BE2C (cell line): ENCODE data around the gene VTI1A.
"Not testable (repeated sequence)": the region's sequence is repeated elsewhere in the genome, so short reads cannot be mapped to it uniquely, and the experiment has no call there.

Experiments used
- DNase-seq: peaks from one replicate; pipeline ENCODE4 v3.0.0-alpha.2; 2020
- H3K27me3 ChIP-seq: fragments of 250-450 bp; sonication (Bioruptor Pico); 2 replicates; pipeline ENCODE4 v1.5.1; 2020; ENCODE audit warnings: mild to moderate bottlenecking
- H3K36me3 ChIP-seq: fragments of 250-450 bp; sonication (Bioruptor Pico); 2 replicates; pipeline ENCODE4 v1.5.1; 2020; ENCODE audit warnings: mild to moderate bottlenecking
- H3K4me1 ChIP-seq: fragments of 250-450 bp; sonication (Bioruptor Pico); 2 replicates; pipeline ENCODE4 v1.5.1; 2020
- H3K4me3 ChIP-seq: 2 replicates; pipeline ENCODE4 v1.5.1; 2011; ENCODE audit warnings: low read depth, low read length
- H3K9me3 ChIP-seq: fragments of 250-450 bp; sonication (Bioruptor Pico); 2 replicates; pipeline ENCODE4 v1.5.1; 2020
- CTCF ChIP-seq: IDR thresholded peaks from 2 replicates; pipeline ENCODE4 v1.5.1; 2012; ENCODE audit warnings: mild to moderate bottlenecking, low read depth, low read length

The VTI1A gene

GRCh38 chr10:112852306-112852705 lies 405.3 kb downstream of the VTI1A start:
- H3K9me3 ChIP-seq: no peaks in the 10 kb centered on the region
- H3K27me3 ChIP-seq: no peaks in the 10 kb centered on the region
- no peaks in the 10 kb centered on the region for H3K36me3 ChIP-seq
- H3K4me1 ChIP-seq: no peaks in the 10 kb centered on the region
- TF ChIP-seq CTCF: no peak
- H3K4me3 ChIP-seq: no peak overlapping the region
- no peak for DNase-seq

- no peak for DNase-seq
- H3K9me3 ChIP-seq: no peaks in the 10 kb centered on the region
- H3K4me3 ChIP-seq: no peak overlapping the region
- TF ChIP-seq CTCF: no peak
- H3K36me3 ChIP-seq: no peaks in the 10 kb centered on the region
- H3K4me1 ChIP-seq: no peaks in the 10 kb centered on the region
- no peaks in the 10 kb centered on the region for H3K27me3 ChIP-seq
Observed at GRCh38 chr10:112855134-112855533, 408.1 kb downstream of the VTI1A start.

- Histone ChIP-seq H3K27me3 (no peaks in the 10 kb centered on the region), H3K9me3 (no peaks in the 10 kb centered on the region), H3K4me1 (no peaks in the 10 kb centered on the region), H3K36me3 (no peaks in the 10 kb centered on the region), H3K4me3 (no peak overlapping the region)
- no peak for TF ChIP-seq CTCF
- no peak for DNase-seq
Observed at GRCh38 chr10:112857493-112857892, 410.5 kb downstream of the VTI1A start.

GRCh38 chr10:112858986-112859651 lies 412.1 kb downstream of the VTI1A start:
- Histone ChIP-seq H3K4me3 (no peak overlapping the region), H3K4me1 (no peaks in the 10 kb centered on the region), H3K27me3 (no peaks in the 10 kb centered on the region), H3K36me3 (no peaks in the 10 kb centered on the region), H3K9me3 (no peaks in the 10 kb centered on the region)
- DNase-seq: no peak
- TF ChIP-seq CTCF: no peak

GRCh38 chr10:112859793-112860192 lies 412.8 kb downstream of the VTI1A start:
- DNase-seq: no peak
- no peaks in the 10 kb centered on the region for H3K36me3 ChIP-seq
- no peak overlapping the region for H3K4me3 ChIP-seq
- no peaks in the 10 kb centered on the region for H3K27me3 ChIP-seq
- no peaks in the 10 kb centered on the region for H3K4me1 ChIP-seq
- TF ChIP-seq CTCF: no peak
- no peaks in the 10 kb centered on the region for H3K9me3 ChIP-seq

GRCh38 chr10:112863461-112863860 lies 416.4 kb downstream of the VTI1A start:
- H3K4me3 ChIP-seq, H3K4me1 ChIP-seq, DNase-seq: not testable (repeated sequence)

More at GRCh38 chr10:112863461-112863860, 416.4 kb downstream of the VTI1A start:
- not testable (repeated sequence) for H3K36me3 ChIP-seq, H3K9me3 ChIP-seq, H3K27me3 ChIP-seq
